DMS79 treated with DMSO at 0.1 percent for 48 hours (cell line): ENCODE measurements around the gene CHCHD3.
A peak's percentile ranks its signal among the peaks of the same experiment; 100 is the strongest.
"Not testable (repeated sequence)": the region's sequence is repeated elsewhere in the genome, so short reads cannot be mapped to it uniquely, and the experiment has no call there.

Experiments
- DNase-seq: peaks from one replicate; lab custom pipeline; 2025; lab: John Stamatoyannopoulos, UW

Gene CHCHD3

DNA sequence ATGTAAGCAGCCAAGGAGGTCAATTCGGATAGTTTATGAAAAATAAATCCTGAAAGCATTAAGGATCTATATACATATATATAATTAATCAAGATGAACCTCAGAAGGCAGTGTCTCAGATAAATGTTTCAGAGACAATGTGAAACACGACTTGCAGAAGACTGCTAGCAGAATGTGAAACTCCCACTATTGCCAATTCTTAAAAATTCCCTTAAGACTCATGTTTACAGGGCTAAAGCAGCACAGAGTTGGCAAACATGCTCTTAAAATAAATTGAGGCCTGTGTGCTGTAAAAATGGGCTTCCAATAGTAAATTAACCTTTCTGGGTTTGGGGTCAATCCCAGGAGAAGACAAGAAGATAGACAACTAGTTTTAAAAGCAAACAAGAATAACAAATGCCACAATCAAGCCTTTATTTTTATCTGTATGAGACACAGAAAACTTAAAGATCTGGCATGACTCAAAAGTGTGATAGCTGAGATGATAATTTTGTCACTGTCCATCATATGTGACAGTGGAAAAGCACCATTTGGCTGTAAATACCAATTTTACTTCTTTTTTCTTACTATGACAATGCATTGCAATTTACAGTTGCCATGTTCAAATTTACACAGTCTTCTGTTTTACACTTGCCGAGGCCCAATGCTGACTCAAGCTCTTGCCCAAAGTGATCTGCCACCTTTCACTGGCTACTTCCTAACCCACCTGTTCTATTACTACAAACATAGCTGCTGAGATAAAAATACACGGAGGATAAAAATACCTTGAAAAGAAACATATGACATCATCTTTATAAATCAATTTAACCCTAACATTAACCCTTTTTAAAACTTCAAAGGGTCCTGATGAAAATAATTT, 78.6 kb downstream of the CHCHD3 start:
- DNase-seq = no peak

DNA sequence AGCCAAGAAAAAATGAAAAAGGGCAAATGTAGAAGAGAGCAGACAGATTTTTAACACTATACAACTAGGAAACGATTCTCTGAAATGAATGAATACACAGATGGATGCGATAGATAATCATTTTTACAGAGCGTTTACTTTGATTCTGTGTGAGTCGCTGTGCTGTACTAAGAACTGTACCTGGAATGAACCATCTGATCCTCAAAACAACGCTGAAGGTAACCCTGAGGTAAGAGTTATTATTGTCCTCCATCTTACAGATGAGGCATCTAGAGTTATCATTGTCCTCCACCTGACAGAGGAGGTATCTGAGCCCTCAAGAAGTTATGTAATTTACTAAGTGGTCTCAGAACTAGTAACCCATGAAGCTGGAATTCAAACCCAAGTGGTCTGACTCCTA, 80.2 kb downstream of the CHCHD3 start:
- no peak for DNase-seq

DNA sequence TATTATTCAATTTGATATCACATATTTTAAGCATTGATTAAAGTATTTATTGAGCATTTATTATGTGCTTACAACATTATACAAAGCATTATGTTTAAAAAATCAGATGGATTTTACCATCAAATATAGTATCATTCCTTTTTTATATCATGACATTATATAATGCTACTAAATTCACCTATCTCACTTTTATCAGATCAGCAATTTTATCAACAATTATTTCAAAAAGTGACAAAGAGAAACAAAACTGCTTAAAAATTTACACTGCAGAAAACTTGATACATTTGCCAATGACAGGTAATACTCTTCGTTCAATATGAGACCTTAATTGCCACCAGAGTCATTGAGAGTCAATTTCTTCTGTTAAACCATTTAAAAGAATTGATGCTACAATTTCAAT, 82.0 kb downstream of the CHCHD3 start:
- DNase-seq = no peak

DNA sequence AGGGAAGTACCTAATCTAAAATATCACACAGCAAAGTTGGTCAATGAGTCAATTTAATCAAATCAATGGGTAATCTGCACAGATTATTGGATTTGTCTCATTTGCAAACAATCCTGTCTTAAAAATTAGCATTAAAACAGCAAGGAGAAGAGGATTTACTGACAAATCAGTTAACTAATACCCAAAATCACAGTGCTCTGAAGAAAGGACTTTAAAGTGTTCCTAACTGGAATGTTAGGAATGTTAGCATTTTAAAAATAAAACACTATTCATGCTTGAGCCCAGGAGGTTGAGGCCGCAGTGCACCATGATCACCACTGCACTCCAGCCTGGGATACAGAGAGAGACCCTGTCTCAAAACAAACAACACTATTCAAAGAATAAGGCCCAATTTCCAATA, 83.1 kb downstream of the CHCHD3 start:
- DNase-seq = no peak

DNA sequence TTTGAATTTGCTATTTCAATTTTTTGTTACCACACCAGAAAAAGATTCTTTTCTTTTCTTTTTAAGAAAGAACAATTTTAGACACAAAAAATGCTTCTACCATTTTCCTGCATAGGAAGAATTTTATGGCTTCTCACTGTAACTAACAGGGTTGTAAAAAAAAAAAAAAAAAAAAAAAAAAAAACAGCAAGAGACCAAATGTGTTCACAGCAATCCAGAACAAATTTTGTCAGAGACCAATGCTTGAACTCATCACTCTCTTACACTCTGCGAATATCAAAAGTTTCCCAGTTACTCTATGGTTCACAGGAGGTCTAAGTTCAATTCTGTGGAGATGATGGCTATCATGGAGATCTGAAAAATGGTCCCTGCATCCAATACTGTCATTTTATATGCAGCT, 84.4 kb downstream of the CHCHD3 start:
- no peak for DNase-seq

DNA sequence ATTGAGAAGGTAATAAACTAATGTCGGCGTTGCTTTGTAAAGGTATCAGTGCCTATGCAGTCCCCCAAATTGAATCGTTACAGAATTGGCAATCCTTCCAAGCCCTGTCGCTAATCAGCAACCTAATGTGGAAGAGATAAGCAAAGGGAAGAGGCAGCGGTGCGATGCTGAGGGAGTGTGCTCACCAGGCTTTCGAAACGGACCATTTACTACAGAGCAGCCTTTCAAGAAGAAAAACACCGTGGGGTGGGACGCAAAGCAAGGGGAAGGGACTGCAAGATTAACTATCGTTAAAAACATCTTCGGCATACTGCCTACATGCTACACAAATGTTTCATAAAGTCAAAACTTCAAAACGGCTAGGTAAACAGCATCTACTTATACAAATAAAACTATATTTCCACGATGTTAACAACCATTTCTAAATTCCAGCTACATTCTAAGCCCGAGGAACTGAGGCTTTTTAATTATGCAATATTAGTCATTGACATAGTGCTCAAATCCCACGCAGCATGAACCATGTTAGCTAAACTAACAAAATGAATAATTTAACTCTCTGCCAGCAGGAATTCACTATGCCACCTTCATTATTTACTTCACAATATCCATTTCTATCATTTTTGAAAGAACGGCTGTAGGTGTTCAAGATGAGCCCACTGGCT, 85.2 kb downstream of the CHCHD3 start:
- DNase-seq = peak; percentile 88

GRCh38 chr7:132993377-132994013, 88.4 kb downstream of the CHCHD3 start:
- no peak for DNase-seq

DNA sequence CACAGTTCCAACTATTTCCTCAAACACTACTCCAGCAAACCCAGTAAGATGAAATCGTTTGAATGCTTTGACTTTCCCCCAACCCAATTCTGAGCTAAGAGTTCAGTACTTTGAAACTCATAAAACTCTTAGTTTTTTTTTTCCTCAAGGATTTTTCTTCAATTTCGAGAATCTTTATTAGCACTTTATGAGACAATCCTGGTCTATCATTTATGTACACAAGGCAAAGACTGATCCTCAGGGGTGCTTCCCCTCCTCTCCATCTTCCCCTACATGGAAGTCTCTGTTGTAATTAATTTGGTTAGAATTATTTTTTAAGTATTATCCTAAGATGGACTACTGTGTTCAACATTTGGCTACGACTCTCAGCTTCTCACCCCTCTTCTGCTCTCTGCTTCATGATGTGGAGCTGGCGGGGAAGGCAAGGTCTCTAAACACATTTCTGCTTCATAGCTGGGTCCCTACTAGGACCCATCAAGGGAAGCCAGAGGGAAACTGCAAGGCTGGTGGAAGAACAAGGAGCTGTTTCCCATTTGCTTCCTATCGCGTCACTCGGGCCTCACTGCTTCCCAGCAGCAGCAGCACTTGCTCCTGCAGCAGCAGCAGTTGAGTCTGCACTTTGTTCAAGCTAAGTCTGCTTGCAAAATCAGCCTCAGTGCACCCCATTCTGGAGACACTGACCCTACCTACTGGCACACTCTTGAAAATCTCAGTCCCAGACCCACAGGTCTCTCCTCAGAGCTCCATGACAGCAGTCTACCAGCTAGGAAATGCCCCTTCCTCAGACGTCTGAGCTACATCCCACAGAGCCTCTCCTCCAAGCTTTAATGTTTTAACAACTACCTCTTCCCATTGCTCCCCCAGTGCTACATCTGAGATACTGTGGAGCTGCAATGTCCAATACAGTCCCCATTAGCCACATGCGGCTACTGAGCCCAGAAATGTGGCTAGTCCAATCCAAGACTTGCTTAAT, 90.0 kb downstream of the CHCHD3 start:
- no peak for DNase-seq

DNA sequence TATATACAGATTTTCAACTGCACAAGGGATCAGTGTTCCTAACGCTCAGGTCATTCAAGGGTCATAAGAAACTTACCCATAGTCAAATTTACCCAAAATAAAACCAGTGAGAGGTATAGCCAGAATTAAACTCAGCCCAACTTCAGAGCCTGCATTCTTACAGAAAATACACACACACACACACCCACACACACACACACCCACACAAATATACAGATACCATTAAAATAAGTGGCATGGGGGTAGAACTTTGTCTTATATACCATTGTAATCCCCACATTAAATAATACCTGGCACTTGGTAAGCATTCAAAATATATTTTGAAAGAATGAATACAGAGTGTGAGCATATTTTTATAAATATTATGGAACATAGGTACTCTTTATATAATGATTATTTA, 93.8 kb downstream of the CHCHD3 start:
- DNase-seq = no peak

DNA sequence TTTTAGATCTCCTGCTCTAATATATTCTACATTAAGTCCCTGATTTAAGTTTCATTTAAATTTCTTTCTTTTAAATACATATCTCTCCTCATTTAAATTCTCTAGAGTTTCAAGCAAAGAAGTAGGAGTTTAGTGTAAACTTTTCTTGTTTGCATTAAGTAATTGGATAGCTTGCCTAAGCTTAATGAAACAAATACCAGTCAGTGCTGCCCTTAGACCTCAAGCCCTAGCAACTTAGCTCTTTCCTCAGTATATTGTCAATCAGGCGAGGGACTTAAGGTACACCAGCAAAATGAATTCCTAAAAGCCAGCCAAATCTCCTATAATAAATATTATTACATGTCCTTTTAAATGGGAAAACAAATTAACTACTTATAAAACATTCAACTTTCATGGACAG, 101.5 kb downstream of the CHCHD3 start:
- no peak for DNase-seq

DNA sequence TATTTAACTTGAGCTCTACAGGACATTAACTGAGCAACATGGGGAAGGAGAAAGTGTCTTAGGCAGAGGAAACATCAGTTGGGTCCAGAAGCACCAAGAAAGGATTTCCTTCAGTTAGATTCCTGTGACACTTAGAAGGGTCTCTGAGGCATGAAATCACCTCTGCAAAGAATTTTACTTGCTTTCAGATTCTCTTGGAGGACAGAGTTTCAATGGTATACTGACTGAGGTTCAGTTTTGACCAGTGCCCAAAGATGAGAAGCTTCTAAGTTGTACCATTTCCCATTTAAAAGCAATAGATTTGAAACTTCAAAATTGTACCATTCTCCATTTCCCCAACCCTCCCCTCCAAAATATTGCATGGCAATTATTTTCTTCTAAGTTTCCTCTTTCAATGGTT, 102.4 kb downstream of the CHCHD3 start:
- DNase-seq = no peak

DNA sequence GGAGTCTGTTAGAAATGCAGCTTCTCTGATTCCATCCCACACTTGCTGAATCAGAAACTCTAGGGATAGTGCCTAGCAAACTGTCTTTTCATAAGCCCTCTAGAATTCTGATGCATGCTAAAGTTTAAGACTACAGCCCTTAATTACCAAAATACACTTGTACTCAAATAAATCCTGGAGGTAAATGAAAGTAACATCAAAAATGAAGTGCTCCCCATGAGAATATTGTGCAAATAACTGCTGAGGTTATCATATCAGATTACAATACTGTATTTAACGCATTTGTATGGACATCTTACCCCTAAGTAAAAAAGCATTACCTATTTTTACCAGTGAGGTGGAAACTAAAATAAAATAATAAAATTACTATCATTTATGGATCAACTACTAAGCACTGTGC, 104.7 kb downstream of the CHCHD3 start:
- no peak for DNase-seq

DNA sequence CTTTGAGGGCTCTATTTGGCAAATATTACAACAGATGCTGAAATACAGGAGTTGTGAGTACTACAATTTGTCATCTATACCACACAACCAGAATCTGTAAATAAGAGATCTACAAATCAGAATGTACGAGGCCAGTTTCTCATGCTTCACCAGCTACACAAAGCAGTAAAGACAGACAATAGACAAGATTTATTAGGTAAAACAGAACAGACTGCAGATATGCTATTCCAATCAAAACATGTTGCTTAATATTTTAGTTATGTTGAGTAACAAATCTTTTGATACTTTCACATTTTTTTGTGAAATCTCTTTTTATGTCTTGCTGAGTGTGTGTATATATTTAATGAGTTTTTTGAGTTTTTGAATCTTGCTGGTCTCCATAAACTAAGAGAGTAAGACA, 109.1 kb downstream of the CHCHD3 start:
- DNase-seq = no peak

DNA sequence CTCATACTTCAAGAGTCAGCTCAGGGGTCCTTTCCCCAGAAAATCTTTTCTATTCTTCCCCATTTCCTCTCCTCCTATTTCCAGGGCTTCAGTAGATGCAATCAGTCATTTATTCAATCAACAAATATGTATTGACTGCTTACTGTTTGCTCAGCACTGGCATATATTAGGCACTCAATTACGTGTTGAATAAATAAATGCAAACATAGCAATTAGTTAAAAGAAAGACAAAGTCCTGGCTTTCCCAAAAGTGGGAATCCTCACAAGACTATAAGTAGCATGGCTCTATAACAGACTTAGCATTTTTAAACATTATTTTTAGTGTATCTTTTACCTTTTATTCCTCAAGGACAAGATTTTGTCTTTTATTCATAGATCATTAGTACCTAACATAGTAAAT, 111.6 kb downstream of the CHCHD3 start:
- DNase-seq = no peak

- DNase-seq = no peak
Observed at GRCh38 chr7:132969520-132969919, 112.4 kb downstream of the CHCHD3 start.

- not testable (repeated sequence) for DNase-seq
Observed at GRCh38 chr7:132967470-132967848, 114.4 kb downstream of the CHCHD3 start.

GRCh38 chr7:132966754-132967469, 115.0 kb downstream of the CHCHD3 start:
- DNase-seq = no peak

DNA sequence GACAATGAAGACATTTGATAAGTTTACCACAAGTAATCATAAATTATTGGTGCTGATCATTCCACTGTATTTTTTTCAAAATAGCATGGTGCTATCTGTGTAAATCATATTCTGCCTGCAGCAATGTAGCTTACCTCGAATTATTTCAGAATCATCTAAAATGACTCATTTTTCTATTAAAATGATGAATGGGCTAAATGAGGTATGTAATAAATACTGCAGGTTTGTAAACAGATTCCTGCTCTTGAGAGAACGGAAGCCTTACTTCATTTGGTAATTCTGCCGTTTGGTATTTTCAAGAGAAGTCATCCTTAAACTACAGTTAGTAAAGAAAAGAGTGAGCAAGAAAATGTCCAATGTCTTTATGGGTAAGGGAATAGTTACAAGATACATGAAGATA, 115.9 kb downstream of the CHCHD3 start:
- no peak for DNase-seq

GRCh38 chr7:132964876-132965275, 117.0 kb downstream of the CHCHD3 start:
- DNase-seq = no peak

DNA sequence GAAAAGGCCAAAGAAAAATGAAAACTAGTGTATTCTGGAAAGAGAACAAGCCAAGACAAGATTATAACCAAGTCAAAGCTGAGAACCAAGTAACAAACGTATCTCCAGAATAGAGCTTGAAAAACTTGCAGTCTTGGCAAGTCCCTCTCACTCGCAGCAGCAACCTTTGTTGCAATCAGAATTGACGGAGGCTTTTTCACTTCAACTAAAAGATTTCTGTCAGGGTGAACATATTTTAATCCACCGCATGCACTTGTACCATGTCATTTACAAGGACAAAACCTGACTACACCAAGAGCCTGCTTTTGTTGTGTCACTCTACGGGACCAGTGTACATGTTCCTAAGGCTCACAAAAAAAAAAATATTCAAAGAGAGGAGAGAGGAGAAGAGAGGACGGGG, 122.0 kb downstream of the CHCHD3 start:
- DNase-seq = no peak

GRCh38 chr7:132956556-132956955, 125.3 kb downstream of the CHCHD3 start:
- DNase-seq = no peak
